ENCODE data around the gene CCDC50.

Gene CCDC50

GRCh38 chr3:191378142-191378812, 49.1 kb downstream of the CCDC50 start:
- no peak overlapping the region for H3K27ac ChIP-seq
- TF ChIP-seq CTCF (conservative IDR thresholded peaks at IDR 0.05) (no peak), ZFX (IDR thresholded peaks at IDR 0.05) (no peak)

GRCh38 chr3:191379446-191379845, 50.3 kb downstream of the CCDC50 start:
- TF ChIP-seq ZFX (IDR thresholded peaks at IDR 0.05): no peak
- TF ChIP-seq CTCF (conservative IDR thresholded peaks at IDR 0.05): no peak
- no peak overlapping the region for H3K27ac ChIP-seq

GRCh38 chr3:191380001-191380400, 50.8 kb downstream of the CCDC50 start:
- no peak overlapping the region for H3K27ac ChIP-seq
- TF ChIP-seq CTCF (conservative IDR thresholded peaks at IDR 0.05) (no peak), ZFX (IDR thresholded peaks at IDR 0.05) (no peak)

GRCh38 chr3:191381303-191381702, 52.1 kb downstream of the CCDC50 start:
- H3K27ac ChIP-seq: no peak overlapping the region
- TF ChIP-seq CTCF (conservative IDR thresholded peaks at IDR 0.05) (no peak), ZFX (IDR thresholded peaks at IDR 0.05) (no peak)

GRCh38 chr3:191382661-191383060, 53.5 kb downstream of the CCDC50 start:
- TF ChIP-seq CTCF (conservative IDR thresholded peaks at IDR 0.05): no peak
- no peak for TF ChIP-seq ZFX (IDR thresholded peaks at IDR 0.05)
- no peak overlapping the region for H3K27ac ChIP-seq

GRCh38 chr3:191383124-191383523, 53.9 kb downstream of the CCDC50 start:
- no peak overlapping the region for H3K27ac ChIP-seq
- no peak for TF ChIP-seq CTCF (conservative IDR thresholded peaks at IDR 0.05)
- TF ChIP-seq ZFX (IDR thresholded peaks at IDR 0.05): no peak

- no peak overlapping the region for H3K27ac ChIP-seq
- TF ChIP-seq ZFX (IDR thresholded peaks at IDR 0.05) (no peak), CTCF (conservative IDR thresholded peaks at IDR 0.05) (no peak)
These were observed 55.9 kb downstream of the CCDC50 start for GRCh38 chr3:191385101-191385500.

All from C4-2B (cell line).